Germinal center (tissue), 1 donor: ENCODE data around the gene CHST3.
"Not testable (repeated sequence)": the region's sequence is repeated elsewhere in the genome, so short reads cannot be mapped to it uniquely, and the experiment has no call there.

ENCODE experiments used
- DNase-seq: peaks from one replicate; pipeline ENCODE4 v3.0.0; 2012; ENCODE audit warnings: mixed read lengths, low spot score

CHST3 gene, protein sequence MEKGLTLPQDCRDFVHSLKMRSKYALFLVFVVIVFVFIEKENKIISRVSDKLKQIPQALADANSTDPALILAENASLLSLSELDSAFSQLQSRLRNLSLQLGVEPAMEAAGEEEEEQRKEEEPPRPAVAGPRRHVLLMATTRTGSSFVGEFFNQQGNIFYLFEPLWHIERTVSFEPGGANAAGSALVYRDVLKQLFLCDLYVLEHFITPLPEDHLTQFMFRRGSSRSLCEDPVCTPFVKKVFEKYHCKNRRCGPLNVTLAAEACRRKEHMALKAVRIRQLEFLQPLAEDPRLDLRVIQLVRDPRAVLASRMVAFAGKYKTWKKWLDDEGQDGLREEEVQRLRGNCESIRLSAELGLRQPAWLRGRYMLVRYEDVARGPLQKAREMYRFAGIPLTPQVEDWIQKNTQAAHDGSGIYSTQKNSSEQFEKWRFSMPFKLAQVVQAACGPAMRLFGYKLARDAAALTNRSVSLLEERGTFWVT

DNA sequence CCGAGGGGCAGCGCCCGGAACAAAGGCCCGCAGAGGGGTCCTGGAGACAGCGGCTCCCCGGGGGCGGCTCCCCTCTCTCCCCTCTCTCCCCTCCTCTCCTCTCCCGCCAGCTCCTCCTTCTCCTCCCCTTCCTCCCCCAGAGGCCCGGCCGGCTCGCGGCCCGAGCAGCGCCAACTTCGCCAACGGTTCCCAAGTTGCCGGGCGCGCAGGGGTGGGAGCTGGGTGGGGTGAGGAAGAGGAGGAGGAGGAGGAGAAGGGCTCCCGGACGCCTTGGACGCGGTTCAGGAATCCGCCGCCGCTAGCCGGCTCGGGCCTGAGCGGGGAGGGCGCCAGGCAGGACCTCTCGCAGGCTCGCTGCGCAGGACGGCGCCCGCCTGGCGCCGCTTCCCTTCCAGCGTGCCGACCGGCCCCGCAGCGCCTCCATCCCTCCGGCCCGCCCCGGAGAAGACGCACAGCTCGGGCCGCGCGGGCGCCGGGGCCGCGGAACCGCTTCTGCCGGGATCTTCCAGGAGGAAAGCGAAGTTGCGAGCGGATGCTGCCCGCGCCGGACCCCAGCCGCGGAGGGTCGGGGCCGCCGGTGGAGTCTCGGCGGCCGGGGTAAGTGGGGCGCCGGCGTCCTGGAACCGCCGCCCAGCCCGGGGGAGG lies at the start of gene CHST3:
Gene CHST3 (plus strand): TSS at position 298 of the 645 bp plus-strand sequence. CDS start 41,448 bp downstream, outside the sequence.
- no peak for DNase-seq

DNA sequence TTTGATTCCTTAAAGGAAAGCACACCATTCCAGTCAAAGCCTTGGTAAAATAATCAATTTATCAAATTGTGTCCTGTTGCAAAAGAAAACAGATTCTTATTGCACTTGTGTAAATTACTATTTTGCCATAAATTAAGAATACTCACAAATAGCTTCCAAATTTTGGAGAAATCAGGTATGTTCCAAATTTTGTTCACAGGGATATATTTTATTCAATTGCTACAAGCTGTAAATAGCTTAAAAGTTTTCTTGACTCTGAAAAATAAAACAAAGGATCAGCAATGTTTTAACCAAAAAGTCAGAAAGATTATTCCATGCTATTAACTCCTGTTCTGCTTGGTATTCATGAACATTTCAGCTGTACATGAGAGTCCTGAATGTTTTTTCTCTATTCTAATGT lies 47.4 kb upstream of the CHST3 start:
- DNase-seq = no peak

DNA sequence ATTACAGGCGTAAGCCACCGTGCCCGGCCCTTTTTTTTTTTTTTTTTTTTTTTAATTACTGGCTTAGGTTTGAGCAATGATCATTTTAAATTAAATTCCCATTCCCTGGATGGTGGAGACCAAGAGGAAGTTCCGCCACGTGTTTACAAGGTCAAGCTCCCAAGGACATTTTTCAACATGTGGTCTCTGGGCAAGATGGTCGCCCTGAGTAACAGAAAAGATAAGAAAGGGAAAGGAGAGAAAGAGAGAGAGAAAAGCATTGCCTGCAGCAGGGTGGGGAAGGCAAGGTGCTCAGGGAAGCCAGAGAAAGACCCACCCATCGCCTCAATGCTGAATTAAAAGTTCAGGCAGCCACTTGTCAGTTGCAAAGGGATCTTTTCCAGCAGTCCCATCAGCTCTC lies 45.2 kb upstream of the CHST3 start:
- no peak for DNase-seq

DNA sequence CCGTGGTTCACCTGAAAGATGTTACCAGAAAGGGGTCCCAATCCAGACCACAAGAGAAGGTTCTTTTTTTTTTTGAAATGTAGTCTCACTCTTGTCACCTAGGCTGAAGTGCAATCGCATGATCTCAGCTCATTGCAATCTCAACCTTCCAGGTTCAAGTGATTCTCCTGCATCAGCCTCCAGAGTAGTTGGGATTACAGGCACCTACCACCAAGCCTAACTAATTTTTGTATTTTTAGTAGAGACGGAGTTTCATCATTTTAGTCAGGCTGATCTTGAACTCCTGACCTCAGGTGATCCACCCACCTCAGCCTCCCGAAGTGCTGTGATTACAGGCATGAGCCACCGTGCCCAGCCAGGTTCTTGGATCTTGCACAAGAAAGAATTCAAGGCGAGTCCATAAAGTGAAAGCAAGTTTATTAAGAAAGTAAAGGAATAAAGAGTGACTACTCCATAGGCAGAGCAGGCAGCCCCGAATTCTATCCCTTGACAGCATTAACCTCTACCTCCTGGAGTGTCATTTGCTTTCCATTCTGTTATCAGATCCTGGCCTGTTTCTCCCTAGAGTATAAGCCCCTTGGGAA lies 44.1 kb upstream of the CHST3 start:
- DNase-seq = not testable (repeated sequence)

DNA sequence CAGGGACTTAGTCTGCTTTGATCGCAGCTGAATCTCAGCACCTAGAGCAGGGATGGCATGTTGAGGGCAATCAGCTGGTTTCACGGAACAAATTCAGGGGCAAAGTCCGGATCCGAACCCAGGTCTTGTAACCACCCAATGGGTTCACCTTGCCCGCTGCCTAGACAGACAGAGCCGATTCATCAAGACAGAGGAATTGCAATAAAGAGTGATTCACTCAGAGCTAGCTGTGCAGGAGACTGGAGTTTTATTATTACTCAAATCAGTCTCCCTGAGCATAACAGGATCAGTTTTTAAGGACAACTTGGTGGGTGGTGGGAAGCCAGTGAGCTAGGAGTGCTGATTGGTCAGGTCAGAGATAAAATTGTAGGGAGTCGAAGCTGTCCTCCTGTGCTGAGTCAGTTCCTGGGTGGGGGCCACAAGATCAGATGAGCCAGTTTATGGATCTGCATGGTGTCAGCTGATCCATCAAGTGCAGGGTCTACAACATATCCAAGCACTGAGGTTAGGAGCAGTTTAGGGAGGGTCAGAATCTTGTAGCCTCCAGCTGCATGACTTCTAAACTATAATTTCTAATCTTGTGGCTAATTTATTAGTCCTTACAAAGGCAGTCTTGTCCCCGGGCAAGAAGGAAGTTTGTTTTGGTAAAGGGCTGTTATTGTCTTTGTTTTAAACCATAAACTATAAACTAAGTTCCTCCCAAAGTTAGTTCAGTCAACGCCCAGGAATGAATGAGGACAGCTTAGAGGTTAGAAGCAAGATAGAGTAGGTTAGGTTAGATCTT lies 43.5 kb upstream of the CHST3 start:
- no peak for DNase-seq

DNA sequence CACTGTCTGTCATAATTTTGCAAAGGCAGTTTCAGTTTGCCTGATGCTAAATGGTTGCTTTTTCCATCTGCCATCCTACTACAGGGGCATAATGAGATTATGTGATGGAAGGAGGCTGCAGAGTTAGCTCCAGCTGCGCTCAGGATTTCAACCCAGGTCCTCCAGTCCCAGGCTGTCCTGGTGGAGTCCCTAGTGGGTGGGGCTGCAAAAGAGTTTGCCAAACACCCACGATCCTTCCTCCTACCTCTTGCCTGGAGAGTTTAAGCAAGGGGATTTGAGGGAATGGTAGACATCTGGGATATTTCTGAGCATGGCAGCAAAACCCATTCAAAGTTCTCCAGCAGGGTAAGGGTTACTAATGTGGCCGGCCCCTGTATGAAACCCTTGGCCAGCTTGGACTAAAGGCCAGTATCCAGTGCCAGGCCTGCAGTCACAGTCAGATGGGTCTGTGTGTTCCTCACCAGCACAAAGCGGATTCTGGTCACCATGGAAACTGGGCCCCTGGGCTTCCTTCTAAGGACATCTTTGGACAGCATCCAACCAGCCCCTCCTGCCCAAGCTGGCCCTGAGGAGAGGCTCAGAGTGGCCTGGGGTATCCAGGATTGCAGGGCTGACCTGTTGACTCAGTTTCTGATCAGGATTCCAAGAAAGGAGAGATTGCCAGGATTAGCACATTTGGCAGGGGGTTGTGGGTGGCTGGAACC lies 42.7 kb upstream of the CHST3 start:
- DNase-seq = no peak

DNA sequence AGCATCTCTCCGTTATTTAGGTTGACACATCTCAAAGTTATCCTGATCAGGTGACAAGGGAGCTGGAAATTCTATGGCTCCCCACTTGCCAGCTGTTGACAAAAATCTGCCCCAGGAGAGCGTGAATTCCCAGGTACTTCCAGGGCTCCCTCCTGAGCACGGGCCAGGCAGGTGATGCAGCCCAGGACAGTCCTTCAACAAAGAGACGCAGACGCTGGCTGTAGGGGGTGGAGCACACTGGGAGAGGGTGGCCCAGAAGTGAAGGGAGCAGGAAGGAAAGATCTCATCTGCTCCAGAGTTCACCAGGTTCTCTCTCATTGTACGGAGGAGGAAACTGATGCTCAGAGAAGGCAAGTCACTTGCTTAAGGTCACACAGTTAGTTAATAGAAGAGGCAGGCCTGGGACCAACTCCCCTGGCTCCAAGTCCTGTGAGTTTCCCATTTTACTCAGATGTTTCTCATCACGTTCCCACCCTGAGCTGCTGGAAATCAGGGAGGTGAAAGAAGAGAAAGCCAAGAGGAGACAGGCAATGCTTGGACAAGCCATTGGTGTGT lies 41.0 kb upstream of the CHST3 start:
- no peak for DNase-seq

DNA sequence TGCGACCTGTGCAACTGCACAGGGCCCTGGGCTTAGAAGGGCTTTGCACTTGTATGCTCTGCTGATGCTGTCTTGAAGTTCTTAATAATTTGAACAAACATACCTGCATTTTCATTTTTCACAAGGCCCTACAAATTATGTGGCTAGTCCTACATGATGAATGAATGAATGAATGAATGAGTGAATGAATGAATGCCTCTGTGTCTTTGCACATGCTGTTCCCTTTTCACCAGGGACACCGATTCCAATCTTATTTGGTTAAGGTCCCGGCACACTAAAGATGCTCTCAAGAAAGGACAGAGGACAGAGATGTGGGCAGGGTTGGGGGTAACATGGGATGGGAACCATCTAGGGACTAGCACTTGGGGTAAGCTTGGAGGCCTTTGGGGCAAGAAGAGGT lies 39.4 kb upstream of the CHST3 start:
- no peak for DNase-seq

DNA sequence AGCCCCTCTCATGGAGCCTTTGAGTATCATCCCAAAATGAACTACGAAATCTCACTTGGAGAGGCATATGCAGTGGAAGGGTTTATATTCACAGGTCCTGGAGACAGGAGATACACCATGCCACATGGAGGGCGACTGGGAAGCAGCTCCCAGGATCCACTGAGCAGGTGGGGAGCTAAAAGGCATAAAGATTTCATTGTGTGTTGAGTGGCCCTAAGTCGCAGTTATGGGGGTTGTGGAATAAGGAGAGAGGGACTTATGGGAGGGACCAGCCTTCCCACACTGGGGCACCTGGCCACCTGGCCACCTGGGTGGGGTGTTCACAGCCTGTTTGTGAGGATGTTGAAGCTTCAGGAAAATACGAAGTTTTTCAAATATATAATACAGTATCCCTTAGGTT lies 37.0 kb upstream of the CHST3 start:
- no peak for DNase-seq

DNA sequence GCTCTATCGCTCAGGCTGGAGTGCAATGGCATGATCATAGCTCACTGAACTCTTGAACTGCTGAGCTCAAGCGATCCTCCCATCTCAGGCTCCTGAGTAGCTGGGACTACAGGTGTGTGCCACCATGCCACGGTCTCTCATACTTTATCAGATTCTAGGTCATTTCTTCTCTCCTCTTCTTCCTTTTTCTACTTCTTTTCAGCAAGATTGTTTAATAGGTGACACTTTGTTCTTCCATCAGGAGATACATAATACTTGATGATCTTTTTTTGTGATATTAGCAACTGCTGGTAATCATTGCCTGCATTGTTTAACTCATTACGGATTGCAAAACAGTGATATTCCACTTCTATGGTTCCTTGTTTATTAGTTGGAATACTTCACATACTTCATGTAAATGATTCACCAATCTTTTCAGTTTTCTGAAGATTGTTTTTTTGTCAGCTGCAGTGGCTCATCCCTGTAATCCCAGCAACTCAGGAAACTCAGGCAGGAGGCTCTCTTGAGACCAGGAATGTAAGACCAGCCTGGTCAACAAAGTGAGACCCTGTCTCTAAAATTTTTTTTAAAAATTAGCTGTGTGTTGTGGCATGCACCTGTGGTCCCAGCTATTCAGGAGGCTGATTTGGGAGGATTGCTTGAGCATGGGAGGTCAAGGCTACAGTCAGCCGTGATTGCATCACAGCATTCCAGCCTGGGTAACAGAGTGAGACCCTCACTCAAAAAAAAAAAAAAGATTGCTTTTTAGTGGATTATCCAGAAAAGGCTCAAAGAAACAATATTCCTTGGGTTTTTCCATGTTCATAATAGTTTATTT lies 36.2 kb upstream of the CHST3 start:
- no peak for DNase-seq

DNA sequence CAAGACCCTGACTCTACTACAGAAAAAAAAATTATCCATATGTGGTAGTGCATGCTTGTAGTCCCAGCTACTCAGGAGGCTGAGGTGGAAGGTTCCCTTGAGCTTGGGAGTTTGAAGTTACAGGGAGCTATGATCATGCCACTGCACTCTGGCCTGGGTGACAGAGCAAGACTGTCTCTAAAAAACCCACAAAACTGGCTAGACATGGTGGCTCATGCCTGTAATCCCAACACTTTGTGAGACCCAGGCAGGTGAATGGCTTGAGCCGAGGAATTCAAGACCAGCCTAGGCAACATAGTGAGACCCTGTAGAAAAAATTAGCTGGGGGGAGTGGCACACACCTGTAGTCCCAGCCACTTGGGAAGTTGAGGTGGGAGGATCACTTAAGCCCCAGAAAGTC lies 32.9 kb upstream of the CHST3 start:
- DNase-seq = no peak

DNA sequence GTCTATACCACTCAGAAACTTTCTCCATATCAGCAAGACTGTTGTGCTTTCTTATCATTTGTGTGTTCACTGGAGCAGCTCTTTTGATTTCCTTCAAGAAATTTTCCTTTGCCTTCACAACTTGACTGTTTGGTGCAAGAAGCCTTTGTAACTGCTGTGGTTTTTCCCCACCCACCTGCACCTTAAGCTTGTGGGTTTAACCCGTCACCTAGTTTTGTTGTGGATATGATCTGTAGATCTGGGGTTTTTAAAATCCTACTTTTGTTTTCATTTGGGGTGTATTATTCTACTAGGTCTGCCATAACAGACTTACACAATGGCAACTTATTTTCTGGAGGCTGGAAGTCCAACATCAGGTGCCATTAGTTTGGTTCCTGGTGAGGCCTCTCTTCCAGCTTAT lies 30.5 kb upstream of the CHST3 start:
- no peak for DNase-seq

DNA sequence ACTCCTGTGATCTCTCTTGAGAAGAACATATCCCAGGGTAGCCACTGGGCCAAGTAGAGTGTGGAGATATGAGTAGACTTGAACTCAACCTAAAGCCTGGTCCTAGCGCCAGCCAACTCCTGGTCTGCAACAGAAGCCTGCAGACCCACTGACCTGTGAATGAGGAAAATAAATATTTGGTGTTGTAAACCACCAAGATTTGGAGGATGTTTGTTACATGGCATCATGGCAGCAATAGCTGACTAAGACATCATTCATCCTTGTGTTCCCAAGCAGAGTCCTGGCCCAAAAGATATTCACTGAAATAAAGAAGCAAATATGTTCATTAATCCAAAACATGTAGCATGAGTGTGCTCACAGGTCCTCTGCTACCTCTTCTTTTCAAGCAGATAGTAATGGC lies 26.0 kb upstream of the CHST3 start:
- DNase-seq = no peak

DNA sequence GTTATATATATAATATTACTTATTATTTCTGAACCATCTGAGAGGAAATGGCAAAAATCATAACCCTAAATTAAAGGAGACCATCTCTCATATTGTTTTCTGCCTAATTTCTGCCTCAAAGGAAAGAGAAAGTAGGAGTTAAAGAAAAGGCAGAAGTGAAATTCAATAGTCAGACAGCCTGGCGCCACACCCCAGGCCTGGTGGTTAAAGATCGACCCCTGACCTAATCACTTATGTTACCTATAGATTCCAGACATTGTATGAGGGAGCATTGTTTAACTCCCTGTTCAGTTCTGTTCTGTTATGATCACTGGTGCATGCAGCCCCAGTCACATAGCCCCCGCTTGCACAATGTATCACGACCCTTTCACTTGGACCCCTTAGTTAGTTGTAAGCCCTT lies 24.9 kb upstream of the CHST3 start:
- no peak for DNase-seq

DNA sequence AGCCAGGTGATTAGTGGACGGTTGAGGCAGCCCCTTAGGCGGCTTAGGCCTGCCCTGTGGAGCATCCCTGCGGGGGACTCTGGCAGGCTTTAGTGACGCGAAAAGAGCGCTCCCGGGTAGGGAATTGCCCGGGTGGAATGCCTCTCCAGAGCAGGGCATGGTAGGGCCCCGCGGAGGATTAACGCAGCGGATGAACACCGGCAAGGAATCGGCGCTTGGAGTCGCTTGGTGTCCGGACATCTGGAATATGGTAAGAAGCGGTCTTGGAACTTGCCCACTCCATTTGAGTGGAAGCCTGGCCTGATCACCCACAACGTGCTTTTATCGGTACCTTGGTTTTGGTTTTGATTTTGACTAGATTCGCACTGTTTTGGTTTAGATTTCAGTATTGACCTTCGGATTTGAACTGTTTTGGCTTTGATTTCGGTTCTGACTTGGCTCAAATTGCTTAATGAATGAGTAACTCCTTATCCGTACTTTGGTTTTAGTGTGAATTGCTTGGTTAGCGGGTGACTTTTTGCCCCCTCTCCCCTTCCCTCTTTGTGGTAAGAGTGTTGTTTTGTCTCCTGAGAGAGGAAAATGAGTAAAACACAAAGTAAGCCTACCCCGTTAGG lies 24.2 kb upstream of the CHST3 start:
- DNase-seq = no peak

DNA sequence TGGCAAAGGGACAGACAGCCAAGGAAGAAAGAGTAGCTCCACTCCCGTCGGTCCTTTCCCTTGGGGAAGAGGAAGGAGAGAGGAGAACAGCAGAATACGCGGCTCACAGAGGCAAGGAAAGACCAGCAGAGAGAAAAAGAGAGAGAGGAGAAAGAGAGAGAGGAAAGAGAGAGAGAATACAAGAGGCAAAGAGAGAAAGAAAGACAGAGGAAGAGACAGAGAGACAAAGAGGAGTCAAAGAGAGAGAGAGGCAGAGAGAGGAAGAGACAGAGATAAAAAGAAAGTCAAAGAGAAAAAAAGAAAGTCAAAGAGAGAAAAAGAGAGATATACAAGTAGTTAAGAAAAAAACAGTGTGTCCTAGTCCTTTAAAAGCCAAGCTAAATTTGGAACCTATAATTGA lies 23.4 kb upstream of the CHST3 start:
- no peak for DNase-seq

DNA sequence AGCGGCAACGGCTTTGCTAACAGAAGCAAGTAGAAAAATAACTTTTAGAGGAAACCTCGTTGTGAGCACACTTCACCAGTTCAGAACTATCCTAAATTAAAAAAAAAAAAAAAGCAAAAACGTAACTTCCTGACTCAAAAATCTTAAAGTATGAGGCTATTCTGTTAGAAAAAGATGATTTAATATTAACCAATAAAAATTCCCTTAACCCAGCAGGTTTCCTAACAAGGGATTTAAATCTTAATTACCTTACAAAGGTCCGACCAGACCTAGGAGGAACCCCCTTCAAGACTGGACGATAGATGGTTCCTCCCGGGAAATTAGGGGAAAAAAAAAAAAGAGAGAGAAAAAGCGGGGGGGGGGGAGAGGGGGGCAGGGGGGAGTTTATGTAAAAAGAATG lies 22.9 kb upstream of the CHST3 start:
- no peak for DNase-seq

DNA sequence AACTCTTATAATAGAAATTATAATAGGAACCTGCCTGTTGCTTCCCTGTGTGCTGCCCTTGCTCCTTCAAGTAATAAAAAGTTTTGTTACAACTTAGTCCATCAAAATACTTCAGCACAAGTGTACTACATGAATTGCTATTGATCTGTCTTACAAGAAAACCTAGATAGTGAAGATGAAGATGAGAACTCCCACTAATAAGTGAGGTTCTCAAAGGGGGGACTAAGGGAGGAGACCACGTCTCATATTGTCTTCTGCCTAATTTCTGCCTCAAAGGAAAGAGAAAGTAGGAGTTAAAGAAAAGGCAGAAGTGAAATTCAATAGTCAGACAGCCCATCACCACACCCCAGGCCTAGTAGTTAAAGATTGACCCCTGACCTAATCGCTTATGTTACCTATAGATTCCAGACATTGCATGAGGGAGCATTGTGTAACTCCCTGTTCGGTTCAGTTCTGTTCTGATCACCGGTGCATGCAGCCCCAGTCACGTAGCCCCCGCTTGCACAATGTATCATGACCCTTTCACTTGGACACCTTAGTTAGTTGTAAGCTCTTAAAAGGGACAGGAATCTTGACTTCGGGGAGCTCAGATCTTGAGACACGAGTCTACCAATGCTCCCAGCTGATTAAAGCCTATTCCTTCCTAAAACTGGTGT lies 18.2 kb upstream of the CHST3 start:
- DNase-seq = no peak

DNA sequence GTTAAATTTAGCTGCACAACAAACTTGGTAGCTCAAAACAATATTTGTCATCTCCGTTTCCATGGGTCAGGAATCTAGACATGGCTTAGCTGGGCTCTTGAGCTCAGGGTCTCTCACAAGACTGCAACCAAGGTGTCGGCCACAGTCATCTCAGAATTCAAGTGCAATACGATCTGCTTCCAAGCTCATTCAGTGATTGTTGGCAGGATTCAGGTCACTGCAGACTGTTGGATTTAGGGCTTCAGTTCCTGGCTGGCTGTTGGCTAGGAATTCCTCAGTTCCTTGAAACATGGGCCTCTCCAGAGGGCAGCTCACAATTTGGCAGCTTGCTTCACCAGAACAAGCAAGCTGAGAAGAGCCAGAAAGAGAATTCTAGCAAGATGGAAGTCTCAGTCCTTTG lies 17.5 kb upstream of the CHST3 start:
- DNase-seq = no peak
